GM06990 (cell line): Measurements from ENCODE around the gene LDB2.

Experiments
- DNase-seq: peaks from one replicate; pipeline ENCODE4 v3.0.0-alpha.2; 2011; ENCODE audit not compliant: insufficient read length; ENCODE audit errors: extremely low read depth
- H3K27me3 ChIP-seq: replicated peaks from 2 replicates; pipeline ENCODE4 v1.6.0; 2011; ENCODE audit warnings: low read length; ENCODE audit not compliant: control insufficient read depth, insufficient read depth
- H3K36me3 ChIP-seq: 2 replicates; pipeline ENCODE4 v1.5.1; 2011; ENCODE audit warnings: low read length; ENCODE audit not compliant: control insufficient read depth, insufficient read depth
- H3K4me3 ChIP-seq: replicated peaks from 2 replicates; pipeline ENCODE4 v1.5.1; 2011; ENCODE audit warnings: low read depth, mild to moderate bottlenecking, control low read depth, low read length
- TF ChIP-seq, protein P1 (sequence below): IDR thresholded peaks from 2 replicates; pipeline ENCODE4 v1.5.1; 2011; ENCODE audit warnings: low read length, control low read depth, mild to moderate bottlenecking, inconsistent platforms; ENCODE audit not compliant: insufficient read depth, poor library complexity, severe bottlenecking

The LDB2 gene

DNA sequence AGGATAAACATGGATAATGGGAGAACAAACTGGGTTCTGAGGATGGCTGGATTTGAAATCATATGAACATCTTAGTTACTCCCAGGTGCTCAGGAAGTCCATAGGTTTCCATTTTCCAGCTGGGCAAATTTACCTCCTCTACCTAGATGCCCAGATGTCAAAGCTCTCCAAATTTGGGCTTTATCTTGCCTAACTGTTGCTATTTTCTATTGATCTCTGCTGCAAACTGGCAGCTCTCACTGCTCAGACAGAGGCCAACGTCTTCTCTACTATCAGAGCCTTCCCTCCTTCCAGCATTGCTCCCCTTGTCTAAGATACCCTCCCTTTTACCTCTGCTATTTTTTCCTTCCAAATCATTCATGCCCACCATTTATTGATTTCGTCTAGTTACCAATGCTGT is 62.1 kb downstream of the LDB2 start:
- H3K36me3 ChIP-seq, result no peaks in the 10 kb centered on the region
- no peak overlapping the region for H3K4me3 ChIP-seq
- DNase-seq, result no peak
- TF ChIP-seq, protein P1, sequence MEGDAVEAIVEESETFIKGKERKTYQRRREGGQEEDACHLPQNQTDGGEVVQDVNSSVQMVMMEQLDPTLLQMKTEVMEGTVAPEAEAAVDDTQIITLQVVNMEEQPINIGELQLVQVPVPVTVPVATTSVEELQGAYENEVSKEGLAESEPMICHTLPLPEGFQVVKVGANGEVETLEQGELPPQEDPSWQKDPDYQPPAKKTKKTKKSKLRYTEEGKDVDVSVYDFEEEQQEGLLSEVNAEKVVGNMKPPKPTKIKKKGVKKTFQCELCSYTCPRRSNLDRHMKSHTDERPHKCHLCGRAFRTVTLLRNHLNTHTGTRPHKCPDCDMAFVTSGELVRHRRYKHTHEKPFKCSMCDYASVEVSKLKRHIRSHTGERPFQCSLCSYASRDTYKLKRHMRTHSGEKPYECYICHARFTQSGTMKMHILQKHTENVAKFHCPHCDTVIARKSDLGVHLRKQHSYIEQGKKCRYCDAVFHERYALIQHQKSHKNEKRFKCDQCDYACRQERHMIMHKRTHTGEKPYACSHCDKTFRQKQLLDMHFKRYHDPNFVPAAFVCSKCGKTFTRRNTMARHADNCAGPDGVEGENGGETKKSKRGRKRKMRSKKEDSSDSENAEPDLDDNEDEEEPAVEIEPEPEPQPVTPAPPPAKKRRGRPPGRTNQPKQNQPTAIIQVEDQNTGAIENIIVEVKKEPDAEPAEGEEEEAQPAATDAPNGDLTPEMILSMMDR, result no peak
- no peaks in the 10 kb centered on the region for H3K27me3 ChIP-seq

DNA sequence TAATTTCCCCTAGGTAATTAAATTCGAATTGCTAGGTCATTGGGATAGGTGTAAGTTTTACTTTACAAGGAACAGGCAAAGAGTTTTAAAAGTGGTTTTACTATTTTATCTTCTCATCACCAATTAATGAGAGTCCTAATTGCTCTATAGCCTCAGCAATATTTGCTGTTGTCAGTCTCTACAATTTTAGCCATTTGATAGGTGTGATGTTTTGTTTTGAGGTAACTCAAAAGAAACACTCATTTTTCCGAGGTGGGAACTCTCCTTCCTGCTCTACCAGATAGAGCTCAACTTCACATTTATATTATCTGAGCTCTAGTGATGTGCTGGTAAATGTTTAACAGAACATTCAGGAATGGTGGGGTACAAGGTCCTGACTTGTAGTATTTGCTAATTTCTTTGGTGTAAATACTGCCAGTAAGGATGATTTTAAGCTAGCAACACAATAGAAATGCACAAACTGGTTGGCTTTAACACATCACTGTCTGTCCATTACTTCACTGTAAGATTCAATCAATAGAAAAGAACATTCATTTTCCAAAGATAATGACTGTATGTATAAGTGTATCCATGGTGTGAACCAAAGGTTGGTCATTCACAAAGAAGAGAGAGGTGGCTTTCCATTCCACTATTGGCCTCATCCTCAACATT is 62.7 kb downstream of the LDB2 start:
- no peak for DNase-seq
- Histone ChIP-seq H3K4me3 (no peak overlapping the region), H3K27me3 (no peaks in the 10 kb centered on the region), H3K36me3 (no peaks in the 10 kb centered on the region)
- TF ChIP-seq, protein P1, result no peak

DNA sequence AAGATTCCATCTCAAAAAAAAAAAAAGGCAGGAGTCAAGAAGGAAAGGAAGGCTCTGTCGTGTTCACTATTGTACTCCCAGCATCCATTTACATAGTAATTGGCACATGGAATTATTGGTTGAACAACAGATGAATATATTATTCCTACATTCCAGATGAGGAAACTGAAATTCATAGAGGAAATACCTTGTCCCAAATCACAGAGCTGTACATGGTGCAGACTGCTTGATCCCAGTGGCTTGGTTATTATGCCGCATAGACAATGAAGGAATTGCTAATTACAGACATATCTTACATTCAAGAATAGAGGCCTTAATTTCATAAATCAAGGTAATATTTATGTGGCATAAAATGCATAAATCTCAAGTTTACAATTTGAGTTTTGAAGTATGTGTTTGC is 63.6 kb downstream of the LDB2 start:
- no peak for DNase-seq
- H3K27me3 ChIP-seq, result no peaks in the 10 kb centered on the region
- H3K36me3 ChIP-seq, result no peaks in the 10 kb centered on the region
- TF ChIP-seq, protein P1, result no peak
- no peak overlapping the region for H3K4me3 ChIP-seq

DNA sequence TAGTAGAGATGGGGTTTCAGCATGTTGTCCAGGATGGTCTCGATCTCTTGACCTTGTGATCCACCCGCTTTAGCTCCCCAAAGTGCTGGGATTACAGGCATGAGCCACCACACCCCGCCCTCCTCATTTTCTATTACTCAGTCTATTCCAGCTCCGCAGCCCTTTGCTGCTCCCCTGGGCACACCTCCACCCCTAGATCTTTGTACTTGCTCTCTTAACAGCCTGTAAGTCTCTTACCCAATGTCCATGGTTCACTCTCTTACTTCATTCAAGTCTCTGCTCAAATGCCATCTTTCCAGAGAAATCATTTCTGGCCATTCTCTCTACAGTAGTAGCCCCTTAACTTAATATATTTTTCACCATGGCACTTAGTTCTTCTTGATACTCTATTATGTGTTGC is 64.7 kb downstream of the LDB2 start:
- Histone ChIP-seq H3K4me3 (no peak overlapping the region), H3K27me3 (no peaks in the 10 kb centered on the region; the same call in 1 of the 2 replicates), H3K36me3 (no peaks in the 10 kb centered on the region)
- no peak for DNase-seq
- TF ChIP-seq, protein P1, result no peak

DNA sequence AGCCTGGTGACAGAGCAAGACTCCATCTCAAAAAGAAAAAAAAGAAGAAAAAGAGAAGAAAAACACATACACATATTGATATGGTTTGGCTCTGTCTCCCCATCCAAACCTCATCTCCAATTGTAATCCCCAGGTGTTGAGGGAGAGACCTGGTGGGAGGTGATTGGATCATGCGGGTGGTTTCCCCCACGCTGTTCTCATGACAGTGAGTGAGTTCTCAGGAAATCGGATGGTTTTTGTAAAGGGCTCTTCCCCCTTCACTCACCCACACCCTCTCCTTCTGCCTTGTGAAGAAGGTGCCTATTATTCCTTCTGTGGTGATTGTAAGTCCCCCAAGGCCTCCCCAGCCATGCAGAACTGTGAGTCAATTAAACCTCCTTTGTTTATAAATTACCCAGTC is 68.4 kb downstream of the LDB2 start:
- H3K4me3 ChIP-seq, result no peak overlapping the region
- no peaks in the 10 kb centered on the region; the same call in 1 of the 2 replicates for H3K27me3 ChIP-seq
- H3K36me3 ChIP-seq, result no peaks in the 10 kb centered on the region
- TF ChIP-seq, protein P1, result no peak
- DNase-seq, result no peak
